Measurements from ENCODE around the gene RIOX2. TPM values are rescaled to one million over a fixed set of nuclear protein-coding genes. Genes with fewer than 3 reads are reported as not detected.
A peak's percentile ranks its signal among the peaks of the same experiment; 100 is the strongest.
"Not testable (repeated sequence)": the region's sequence is repeated elsewhere in the genome, so short reads cannot be mapped to it uniquely, and the experiment has no call there.

The RIOX2 gene
- 24.4 and 36.6 TPM in 2 replicates for total RNA-seq
- 12.7 TPM for polyA plus RNA-seq (2012)

GRCh38 chr3:97971679-97972567 is at the start of gene RIOX2:
Gene RIOX2 (minus strand): TSS chr3:97972431. CDS start chr3:97967593, 4,838 bp downstream.
- peak; percentile 76 for DNase-seq (ENCODE audit: low read depth)

- peak; percentile 38 for DNase-seq (ENCODE audit: low read depth)
These were observed 48.2 kb upstream of the RIOX2 start for GRCh38 chr3:98020412-98020811.

GRCh38 chr3:98018301-98018700 is 46.1 kb upstream of the RIOX2 start:
- no peak for DNase-seq (ENCODE audit: low read depth)

- no peak for DNase-seq (ENCODE audit: low read depth)
These were observed 42.0 kb upstream of the RIOX2 start for GRCh38 chr3:98014268-98014585.

- no peak for DNase-seq (ENCODE audit: low read depth)
These were observed 41.4 kb upstream of the RIOX2 start for GRCh38 chr3:98013411-98014267.

GRCh38 chr3:98012979-98013378 is 40.7 kb upstream of the RIOX2 start:
- DNase-seq (ENCODE audit: low read depth) = no peak

GRCh38 chr3:98010883-98011449 is 38.7 kb upstream of the RIOX2 start:
- DNase-seq (ENCODE audit: low read depth) = not testable (repeated sequence)

GRCh38 chr3:98010194-98010882 is 38.1 kb upstream of the RIOX2 start:
- no peak for DNase-seq (ENCODE audit: low read depth)

GRCh38 chr3:98008855-98009254 is 36.6 kb upstream of the RIOX2 start:
- no peak for DNase-seq (ENCODE audit: low read depth)

- no peak for DNase-seq (ENCODE audit: low read depth)
These were observed 33.2 kb upstream of the RIOX2 start for GRCh38 chr3:98005438-98005837.

- no peak for DNase-seq (ENCODE audit: low read depth)
These were observed 32.5 kb upstream of the RIOX2 start for GRCh38 chr3:98004721-98005120.

GRCh38 chr3:98003306-98003969 is 31.2 kb upstream of the RIOX2 start:
- DNase-seq (ENCODE audit: low read depth) = no peak

GRCh38 chr3:98002717-98003116 is 30.5 kb upstream of the RIOX2 start:
- DNase-seq (ENCODE audit: low read depth) = no peak

GRCh38 chr3:97999994-98000393 is 27.8 kb upstream of the RIOX2 start:
- no peak for DNase-seq (ENCODE audit: low read depth)

- no peak for DNase-seq (ENCODE audit: low read depth)
These were observed 26.9 kb upstream of the RIOX2 start for GRCh38 chr3:97999103-97999502.

GRCh38 chr3:97996988-97997387 is 24.8 kb upstream of the RIOX2 start:
- no peak for DNase-seq (ENCODE audit: low read depth)

- no peak for DNase-seq (ENCODE audit: low read depth)
These were observed 22.2 kb upstream of the RIOX2 start for GRCh38 chr3:97994328-97994945.

- DNase-seq (ENCODE audit: low read depth) = no peak
These were observed 21.3 kb upstream of the RIOX2 start for GRCh38 chr3:97993526-97993925.

GRCh38 chr3:97992547-97993173 is 20.4 kb upstream of the RIOX2 start:
- DNase-seq (ENCODE audit: low read depth) = no peak

- DNase-seq (ENCODE audit: low read depth) = no peak
These were observed 19.1 kb upstream of the RIOX2 start for GRCh38 chr3:97991293-97991682.
